HAP-1 (cell line): ENCODE results near the gene IGF2.

ENCODE experiments used
- DNase-seq, 2 experiments: peaks; one replicate each; pipeline ENCODE4 v3.0.0-alpha.2; 2016 to 2020; ENCODE audit warnings: low spot score in 2 of 2
- H3K27me3 ChIP-seq: fragments of 250-450 bp; sonication (Bioruptor Pico); 2 replicates; pipeline ENCODE4 v1.5.1; 2020; ENCODE audit warnings: low read depth, mild to moderate bottlenecking, moderate library complexity
- H3K36me3 ChIP-seq: fragments of 250-450 bp; sonication (Bioruptor Pico); replicated peaks from 2 replicates; pipeline ENCODE4 v1.5.1; 2020; ENCODE audit warnings: mild to moderate bottlenecking
- H3K4me1 ChIP-seq: fragments of 250-450 bp; sonication (Bioruptor Pico); 2 replicates; pipeline ENCODE4 v1.5.1; 2020; ENCODE audit warnings: mild to moderate bottlenecking
- H3K4me3 ChIP-seq: fragments of 250-450 bp; sonication (Bioruptor Pico); 2 replicates; pipeline ENCODE4 v1.5.1; 2020; ENCODE audit warnings: mild to moderate bottlenecking, moderate library complexity
- H3K9me3 ChIP-seq: fragments of 250-450 bp; sonication (Bioruptor Pico); 2 replicates; pipeline ENCODE4 v1.5.1; 2020; ENCODE audit warnings: mild to moderate bottlenecking, moderate library complexity
- in situ Hi-C: fragments of 300-500 bp; cut with MboI; formaldehyde crosslinking; loops from 3 replicates; pipeline ENCODE4 v1.14.3; 2020; ENCODE audit warnings: low sequenced_read_pairs, inconsistent platforms, mixed read lengths

The IGF2 gene

DNA sequence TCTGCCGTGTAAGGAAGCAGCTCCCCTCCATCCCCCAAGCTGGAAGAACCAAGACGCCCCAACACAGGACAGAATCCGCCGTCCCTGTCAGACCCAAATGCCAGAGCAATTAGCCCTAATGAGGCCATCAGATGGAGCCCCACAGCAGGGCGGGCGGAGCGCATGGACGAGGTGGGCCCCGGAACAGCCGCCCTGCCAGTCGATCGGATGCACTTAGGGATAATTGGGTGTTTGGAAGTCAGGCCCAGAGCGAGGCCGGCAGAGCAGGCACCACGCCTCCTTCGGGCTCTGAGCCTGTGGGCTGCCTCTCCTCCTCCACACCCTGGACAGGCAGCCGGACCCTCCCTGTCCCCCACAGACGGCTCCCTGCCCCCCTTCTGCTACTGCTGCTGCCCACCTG, 37.9 kb upstream of the IGF2 start:
- Histone ChIP-seq H3K27me3 (0 out of 2 replicates have a peak, but pooled peaks cover under 1% of the 10 kb centered on the region), H3K36me3 (no peaks in the 10 kb centered on the region), H3K4me1 (no peaks in the 10 kb centered on the region), H3K4me3 (no peak overlapping the region), H3K9me3 (no peaks in the 10 kb centered on the region)
- DNase-seq, result no peak
- in situ Hi-C loops, result loop anchor here (25.0 kb wide), 1 partner anchor 710 kb away; the partner anchor contains the start of gene CDKN1C

- H3K9me3 ChIP-seq, result no peaks in the 10 kb centered on the region
- H3K27me3 ChIP-seq, result 0 out of 2 replicates have a peak, but pooled peaks cover 2% of the 10 kb centered on the region
- no peaks in the 10 kb centered on the region for H3K36me3 ChIP-seq
- H3K4me1 ChIP-seq, result no peaks in the 10 kb centered on the region
- DNase-seq, result no peak
- no peak overlapping the region for H3K4me3 ChIP-seq
- in situ Hi-C loops, result loop anchor here (25.0 kb wide), 1 partner anchor 711 kb away; the partner anchor contains the start of gene CDKN1C
Measured at GRCh38 chr11:2176389-2176900, 37.3 kb upstream of the IGF2 start.

- Histone ChIP-seq H3K4me3 (no peak overlapping the region), H3K9me3 (no peaks in the 10 kb centered on the region), H3K4me1 (no peaks in the 10 kb centered on the region), H3K27me3 (0 out of 2 replicates have a peak, but pooled peaks cover 2% of the 10 kb centered on the region), H3K36me3 (no peaks in the 10 kb centered on the region)
- in situ Hi-C loops, result loop anchor here (25.0 kb wide), 1 partner anchor 712 kb away; the partner anchor contains the start of gene CDKN1C
- DNase-seq, result no peak
Measured at GRCh38 chr11:2175659-2176058, 36.5 kb upstream of the IGF2 start.

DNA sequence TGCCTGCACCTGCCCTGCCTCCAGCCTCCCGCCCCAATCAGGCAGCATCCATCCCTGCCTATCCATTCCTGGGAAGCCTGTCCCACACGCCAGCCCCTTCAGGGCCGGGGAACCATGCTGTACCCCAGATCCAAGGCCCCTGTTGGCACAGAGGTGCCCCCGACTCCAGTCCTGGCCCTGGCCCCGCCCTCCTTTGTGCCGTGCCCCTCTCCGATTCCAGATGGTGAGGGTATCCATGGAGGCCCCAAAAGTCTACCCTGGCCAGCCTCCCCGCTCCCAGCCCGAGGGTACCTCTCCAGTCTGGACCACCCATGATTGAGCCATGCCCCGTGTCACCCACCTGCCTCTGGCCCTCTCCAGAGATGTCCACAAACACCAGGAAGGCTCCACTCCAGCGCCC, 35.2 kb upstream of the IGF2 start:
- Histone ChIP-seq H3K27me3 (0 out of 2 replicates have a peak, but pooled peaks cover 5% of the 10 kb centered on the region), H3K4me1 (no peaks in the 10 kb centered on the region), H3K36me3 (no peaks in the 10 kb centered on the region), H3K9me3 (no peaks in the 10 kb centered on the region), H3K4me3 (no peak overlapping the region)
- in situ Hi-C loops, result loop anchor here (25.0 kb wide), 1 partner anchor 312 kb away; the partner anchor contains the start of gene LSP1
- DNase-seq, result no peak

DNA sequence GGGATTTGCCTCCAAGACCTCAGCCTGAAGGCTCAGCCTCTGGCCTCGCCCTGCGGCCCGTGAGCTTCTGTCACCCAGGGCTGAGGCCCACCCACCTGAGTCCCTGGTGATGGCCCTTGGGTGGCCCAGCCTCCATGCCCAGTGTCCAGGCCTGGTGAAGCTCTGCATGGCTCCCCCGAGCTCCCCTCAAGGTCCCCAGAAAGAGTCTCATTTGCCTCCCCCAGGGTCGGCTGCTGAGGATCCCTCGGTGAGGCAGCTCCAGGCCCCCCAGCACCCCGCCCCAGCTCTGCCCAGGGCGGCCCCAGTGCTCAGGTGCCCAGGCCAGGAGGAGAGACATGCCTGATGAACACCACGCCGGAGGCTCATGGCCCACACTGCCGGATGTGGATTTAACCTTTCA, 34.6 kb upstream of the IGF2 start:
- in situ Hi-C loops, result loop anchor here (25.0 kb wide), 1 partner anchor 311 kb away; the partner anchor contains the start of gene LSP1
- Histone ChIP-seq H3K27me3 (0 out of 2 replicates have a peak, but pooled peaks cover 5% of the 10 kb centered on the region), H3K4me1 (no peaks in the 10 kb centered on the region), H3K36me3 (no peaks in the 10 kb centered on the region), H3K9me3 (no peaks in the 10 kb centered on the region), H3K4me3 (no peak overlapping the region)
- DNase-seq, result no peak

- no peaks in the 10 kb centered on the region for H3K4me1 ChIP-seq
- no peak overlapping the region for H3K4me3 ChIP-seq
- H3K27me3 ChIP-seq, result 0 out of 2 replicates have a peak, but pooled peaks cover 5% of the 10 kb centered on the region
- no peaks in the 10 kb centered on the region for H3K9me3 ChIP-seq
- peak in 1 of 2 experiments; percentile 39 for DNase-seq
- in situ Hi-C loops, result loop anchor here (25.0 kb wide), 1 partner anchor 311 kb away; the partner anchor contains the start of gene LSP1
- H3K36me3 ChIP-seq, result no peaks in the 10 kb centered on the region
Measured at GRCh38 chr11:2173150-2173693, 34.0 kb upstream of the IGF2 start.

- H3K4me3 ChIP-seq, result no peak overlapping the region
- no peaks in the 10 kb centered on the region for H3K4me1 ChIP-seq
- no peak for DNase-seq
- H3K9me3 ChIP-seq, result no peaks in the 10 kb centered on the region
- in situ Hi-C loops, result loop anchor here (25.0 kb wide), 1 partner anchor 310 kb away; the partner anchor contains the start of gene LSP1
- 0 out of 2 replicates have a peak, but pooled peaks cover 5% of the 10 kb centered on the region for H3K27me3 ChIP-seq
- no peaks in the 10 kb centered on the region for H3K36me3 ChIP-seq
Measured at GRCh38 chr11:2172676-2173075, 33.5 kb upstream of the IGF2 start.

GRCh38 chr11:2171591-2172003, 32.4 kb upstream of the IGF2 start, which contains the start of gene TH:
TSS of gene TH (minus strand) at chr11:2171815. CDS start at chr11:2171786, 29 bp downstream.
- Histone ChIP-seq H3K4me3 (no peak within 1 kb of the TSS), H3K36me3 (no peaks in the 10 kb centered on the region), H3K4me1 (no peaks in the 10 kb centered on the region), H3K27me3 (0 out of 2 replicates have a peak, but pooled peaks cover 5% of the 10 kb centered on the region), H3K9me3 (no peaks in the 10 kb centered on the region)
- no peak for DNase-seq
- in situ Hi-C loops, result loop anchor here (25.0 kb wide), 1 partner anchor 309 kb away; the partner anchor contains the start of gene LSP1

GRCh38 chr11:2169626-2170570, 30.7 kb upstream of the IGF2 start:
- in situ Hi-C loops, result loop anchor here (25.0 kb wide), 1 partner anchor 308 kb away; the partner anchor contains the start of gene LSP1
- Histone ChIP-seq H3K4me1 (no peaks in the 10 kb centered on the region), H3K4me3 (no peak overlapping the region), H3K27me3 (0 out of 2 replicates have a peak, but pooled peaks cover 5% of the 10 kb centered on the region), H3K36me3 (no peaks in the 10 kb centered on the region), H3K9me3 (no peaks in the 10 kb centered on the region)
- no peak for DNase-seq

- no peaks in the 10 kb centered on the region for H3K36me3 ChIP-seq
- H3K4me1 ChIP-seq, result no peaks in the 10 kb centered on the region
- H3K27me3 ChIP-seq, result 0 out of 2 replicates have a peak, but pooled peaks cover 5% of the 10 kb centered on the region
- no peaks in the 10 kb centered on the region for H3K9me3 ChIP-seq
- in situ Hi-C loops, result loop anchor here (25.0 kb wide), 1 partner anchor 307 kb away; the partner anchor contains the start of gene LSP1
- H3K4me3 ChIP-seq, result no peak overlapping the region
- DNase-seq, result no peak
Measured at GRCh38 chr11:2169005-2169378, 29.8 kb upstream of the IGF2 start.

GRCh38 chr11:2168286-2169004, 29.3 kb upstream of the IGF2 start:
- H3K4me1 ChIP-seq, result no peaks in the 10 kb centered on the region
- H3K4me3 ChIP-seq, result no peak overlapping the region
- 0 out of 2 replicates have a peak, but pooled peaks cover 5% of the 10 kb centered on the region for H3K27me3 ChIP-seq
- H3K36me3 ChIP-seq, result no peaks in the 10 kb centered on the region
- in situ Hi-C loops, result loop anchor here (25.0 kb wide), 1 partner anchor 306 kb away; the partner anchor contains the start of gene LSP1
- no peak for DNase-seq
- H3K9me3 ChIP-seq, result no peaks in the 10 kb centered on the region

GRCh38 chr11:2167141-2168045, 28.2 kb upstream of the IGF2 start:
- H3K9me3 ChIP-seq, result no peaks in the 10 kb centered on the region
- H3K4me3 ChIP-seq, result no peak overlapping the region
- H3K27me3 ChIP-seq, result 0 out of 2 replicates have a peak, but pooled peaks cover 5% of the 10 kb centered on the region
- H3K36me3 ChIP-seq, result no peaks in the 10 kb centered on the region
- in situ Hi-C loops, result loop anchor here (25.0 kb wide), 1 partner anchor 305 kb away; the partner anchor contains the start of gene LSP1
- H3K4me1 ChIP-seq, result no peaks in the 10 kb centered on the region
- no peak for DNase-seq
